ENCODE measurements around the gene ZNF79. TPM values are rescaled to one million over a fixed set of nuclear protein-coding genes. Genes with fewer than 3 reads are reported as not detected.

ZNF79 gene
- total and polyA plus RNA-seq, 9 donors = 3.9 to 12.3 (median 10.5) TPM

- no peak for TF ChIP-seq POLR2A (IDR thresholded peaks at IDR 0.05)
- TF ChIP-seq EP300 (IDR thresholded peaks at IDR 0.05) = no peak
- no peak for TF ChIP-seq CTCF (IDR thresholded peaks at IDR 0.05)
- no peak overlapping the region for H3K27ac ChIP-seq
- no peaks in the 10 kb centered on the region for H3K36me3 ChIP-seq
- no peak overlapping the region for H3K4me3 ChIP-seq
- DNase-seq = no peak
- H3K27me3 ChIP-seq = no peaks in the 10 kb centered on the region
- WGBS, 3 donors = 90 to 93% (median 93%) methylated on average over 5 of the region's 5 CpGs
- H3K9me3 ChIP-seq = no peaks in the 10 kb centered on the region
- H3K4me1 ChIP-seq (ENCODE audit: insufficient read depth) = peaks cover 2% of the 10 kb centered on the region
- intact Hi-C loops (cut with DNase I) = loop anchor here in 1 of 4 donors (10.0 kb wide), 1 partner anchor 52 kb away; no protein-coding TSS in a partner anchor
Measured at GRCh38 chr9:127392976-127393375, 31.2 kb upstream of the ZNF79 start.

- Histone ChIP-seq H3K27me3 (no peaks in the 10 kb centered on the region), H3K9me3 (no peaks in the 10 kb centered on the region), H3K4me3 (no peak overlapping the region), H3K4me1 (ENCODE audit: insufficient read depth) (peaks cover 5% of the 10 kb centered on the region), H3K36me3 (no peaks in the 10 kb centered on the region), H3K27ac (no peak overlapping the region)
- intact Hi-C loops (cut with DNase I) = loop anchor here in 1 of 4 donors (10.0 kb wide), 1 partner anchor 51 kb away; no protein-coding TSS in a partner anchor
- WGBS, 3 donors = 35 to 57% (median 43%) methylated on average over 2 of the region's 2 CpGs
- TF ChIP-seq POLR2A (IDR thresholded peaks at IDR 0.05) = no peak
- no peak for TF ChIP-seq CTCF (IDR thresholded peaks at IDR 0.05)
- TF ChIP-seq EP300 (IDR thresholded peaks at IDR 0.05) = no peak
- no peak for DNase-seq
Measured at GRCh38 chr9:127393645-127394044, 30.5 kb upstream of the ZNF79 start.

GRCh38 chr9:127395497-127396252 is 28.5 kb upstream of the ZNF79 start:
- Histone ChIP-seq H3K4me1 (ENCODE audit: insufficient read depth) (peaks cover 5% of the 10 kb centered on the region), H3K36me3 (no peaks in the 10 kb centered on the region), H3K27me3 (no peaks in the 10 kb centered on the region), H3K27ac (no peak overlapping the region), H3K4me3 (no peak overlapping the region), H3K9me3 (no peaks in the 10 kb centered on the region)
- intact Hi-C loops (cut with DNase I) = loop anchor here in 1 of 4 donors (2.0 to 10.0 kb wide), 2 partner anchors 49 to 171 kb away; no protein-coding TSS in a partner anchor
- no peak for DNase-seq
- WGBS, 3 donors = 83 to 87% (median 85%) methylated on average over 7 of the region's 7 CpGs
- TF ChIP-seq EP300 (IDR thresholded peaks at IDR 0.05) = no peak
- TF ChIP-seq CTCF (IDR thresholded peaks at IDR 0.05) = no peak
- no peak for TF ChIP-seq POLR2A (IDR thresholded peaks at IDR 0.05)

- no peak overlapping the region for H3K27ac ChIP-seq
- peak overlapping the region; percentile 49 for H3K4me3 ChIP-seq
- H3K4me1 ChIP-seq (ENCODE audit: insufficient read depth) = peaks cover 5% of the 10 kb centered on the region
- H3K9me3 ChIP-seq = no peaks in the 10 kb centered on the region
- intact Hi-C loops (cut with DNase I) = loop anchor here in 1 of 4 donors (2.0 to 10.0 kb wide), 2 partner anchors 48 to 172 kb away; no protein-coding TSS in a partner anchor
- no peaks in the 10 kb centered on the region for H3K27me3 ChIP-seq
- 3 to 6% (median 3%) methylated on average over 25 to 27 of the region's 27 CpGs for WGBS, 3 donors
- no peaks in the 10 kb centered on the region for H3K36me3 ChIP-seq
- TF ChIP-seq EP300 (IDR thresholded peaks at IDR 0.05) (no peak), CTCF (IDR thresholded peaks at IDR 0.05) (no peak), POLR2A (IDR thresholded peaks at IDR 0.05) (peak; percentile 30)
- DNase-seq = no peak
Measured at GRCh38 chr9:127396253-127396807, 27.9 kb upstream of the ZNF79 start.
